GM18499 (cell line): ENCODE data around the gene EIF2B4.
A peak's percentile ranks its signal among the peaks of the same experiment; 100 is the strongest.
"Not testable (repeated sequence)": the region's sequence is repeated elsewhere in the genome, so short reads cannot be mapped to it uniquely, and the experiment has no call there.

ENCODE experiments used
- ATAC-seq: cut with Tn5 transposase; IDR thresholded peaks from one replicate; pipeline ENCODE4 v1.9.1; 2021; ENCODE audit warnings: moderate number of reproducible peaks; ENCODE audit not compliant: insufficient read depth, unreplicated experiment

Gene EIF2B4

DNA sequence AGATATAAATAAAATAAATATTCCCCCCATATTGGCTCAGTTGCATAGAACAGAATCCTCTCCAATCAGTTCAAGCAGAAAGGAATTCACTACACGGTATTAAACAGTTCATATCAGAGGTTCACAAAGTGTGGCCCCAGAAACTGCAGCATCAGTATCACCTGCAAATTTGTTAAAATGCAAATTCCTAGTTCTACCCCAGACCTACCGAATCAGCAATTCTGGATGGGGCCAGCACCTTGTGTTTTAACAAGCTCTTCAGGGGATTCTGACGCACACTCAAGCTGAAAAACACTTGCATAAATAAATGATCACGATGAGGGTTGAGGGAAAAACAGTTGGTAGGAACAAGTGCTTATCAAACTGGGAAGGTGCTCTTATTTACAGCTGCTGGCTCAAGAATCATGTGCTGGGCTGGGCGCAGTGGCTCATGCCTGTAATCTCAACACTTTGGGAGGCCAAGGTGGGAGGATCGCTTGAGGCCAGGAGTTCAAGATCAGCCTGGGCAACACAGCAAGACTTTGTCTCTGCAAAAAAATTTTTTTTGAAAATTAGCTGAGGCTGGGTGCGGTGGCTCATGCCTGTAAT, 19.9 kb downstream of the EIF2B4 start:
- no peak for ATAC-seq

DNA sequence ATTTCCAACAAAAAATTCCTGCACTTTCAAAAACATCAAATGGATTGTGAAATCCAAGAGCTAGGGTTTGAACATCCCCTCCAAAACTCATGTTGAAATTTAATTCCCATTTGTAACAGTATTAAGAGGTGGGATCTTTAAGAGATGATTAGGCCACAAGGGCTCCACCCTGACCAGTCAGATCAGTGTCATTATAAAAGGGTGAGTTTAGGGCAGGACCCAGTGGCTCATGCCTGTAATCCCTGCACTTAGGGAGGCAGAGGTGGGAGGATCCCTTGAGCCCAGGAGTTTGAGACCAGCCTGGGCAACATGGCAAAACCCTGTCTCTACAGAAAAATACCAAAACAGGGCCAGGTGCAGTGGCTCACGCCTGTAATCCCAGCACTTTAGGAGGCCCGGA, 22.5 kb downstream of the EIF2B4 start:
- ATAC-seq, result no peak

DNA sequence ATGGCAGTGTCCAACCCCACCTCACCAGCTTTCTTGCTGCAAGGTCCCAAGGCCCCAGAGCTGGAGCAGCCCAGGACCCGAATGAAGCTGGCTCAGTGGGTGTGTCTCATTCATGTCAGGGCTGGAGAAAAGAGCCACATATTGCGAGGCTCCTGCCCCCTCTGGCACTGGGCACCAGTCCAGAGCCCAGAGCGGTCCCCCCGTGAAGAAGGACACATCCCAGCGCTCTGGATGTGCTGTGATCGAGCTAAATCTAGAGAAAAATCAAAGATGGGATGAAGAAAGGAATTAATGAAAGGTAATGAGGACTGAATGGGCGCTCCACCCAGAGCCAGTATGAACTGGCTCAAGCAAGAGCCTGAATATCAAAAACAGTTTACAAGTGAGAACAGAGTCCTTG, 34.0 kb downstream of the EIF2B4 start:
- no peak for ATAC-seq

DNA sequence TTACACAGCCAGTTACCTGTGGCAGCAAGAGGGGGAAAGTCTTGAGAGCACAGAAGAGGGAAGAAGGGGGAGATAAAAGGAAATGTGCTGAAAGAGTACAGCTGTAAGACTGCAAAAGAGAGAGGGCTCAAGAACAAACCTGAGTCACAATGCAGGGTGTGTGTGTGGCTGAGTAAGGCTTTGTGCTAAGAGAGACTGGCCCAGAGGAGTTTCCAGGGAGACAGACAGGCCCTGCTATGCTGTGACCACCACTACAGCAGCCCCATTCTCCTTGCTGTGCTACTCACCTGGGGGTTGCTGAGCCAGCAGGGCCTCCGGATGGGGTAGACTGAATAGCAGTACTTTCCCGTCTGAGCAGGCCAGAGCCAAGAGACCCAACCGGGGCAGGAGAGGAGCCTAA, 34.8 kb downstream of the EIF2B4 start:
- ATAC-seq, result no peak

DNA sequence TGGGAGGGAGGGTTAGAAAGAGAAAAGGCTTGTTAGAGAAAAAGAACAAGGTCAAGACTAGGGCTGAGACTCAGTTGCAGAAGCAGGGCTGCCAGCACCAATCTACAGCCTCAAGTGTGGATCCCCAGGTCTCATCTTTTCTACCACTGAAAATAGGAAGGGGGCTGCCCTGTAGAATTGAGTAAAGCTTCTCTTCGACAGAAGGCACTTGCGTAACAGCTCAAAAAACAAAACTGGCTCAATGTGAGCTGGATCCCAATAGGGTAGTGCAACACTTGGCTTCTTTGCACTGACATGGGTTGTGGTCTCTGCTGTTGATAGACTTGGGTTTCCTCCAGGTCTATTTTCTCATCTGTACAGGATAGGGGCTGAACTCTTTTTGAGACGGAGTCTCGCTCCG, 45.4 kb downstream of the EIF2B4 start:
- ATAC-seq, result no peak

DNA sequence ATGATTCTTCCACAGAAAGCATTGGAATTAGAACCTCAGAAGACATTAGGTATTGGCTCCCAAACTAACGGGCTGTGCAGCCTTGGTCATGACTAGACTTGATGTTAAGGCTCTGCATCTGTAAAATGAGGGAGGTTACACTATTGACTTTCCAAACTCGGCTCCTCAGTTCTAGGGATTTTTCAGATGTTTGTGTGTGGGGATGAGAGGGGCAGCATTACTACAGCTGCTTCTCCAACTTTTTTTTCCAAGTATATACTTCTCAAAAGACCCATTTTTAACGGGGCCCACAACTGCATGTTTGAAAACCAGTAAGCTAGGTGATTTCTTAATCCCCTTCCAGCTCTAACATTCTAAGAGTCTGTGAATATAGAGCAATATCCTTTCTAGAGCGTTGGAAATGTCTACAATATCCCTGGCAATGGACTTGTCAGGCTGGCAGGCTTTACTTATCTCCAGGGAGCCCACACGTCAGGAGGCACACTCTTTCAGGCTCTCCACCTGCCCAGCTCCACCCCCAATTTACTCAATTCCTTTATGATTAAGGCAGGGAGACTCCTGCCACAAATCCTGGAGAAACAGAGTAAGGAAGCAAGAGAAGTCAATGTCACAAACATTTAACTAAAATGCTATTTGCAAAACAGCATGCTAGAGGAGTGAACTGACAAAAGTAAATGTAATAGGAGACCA, 46.4 kb downstream of the EIF2B4 start:
- no peak for ATAC-seq

DNA sequence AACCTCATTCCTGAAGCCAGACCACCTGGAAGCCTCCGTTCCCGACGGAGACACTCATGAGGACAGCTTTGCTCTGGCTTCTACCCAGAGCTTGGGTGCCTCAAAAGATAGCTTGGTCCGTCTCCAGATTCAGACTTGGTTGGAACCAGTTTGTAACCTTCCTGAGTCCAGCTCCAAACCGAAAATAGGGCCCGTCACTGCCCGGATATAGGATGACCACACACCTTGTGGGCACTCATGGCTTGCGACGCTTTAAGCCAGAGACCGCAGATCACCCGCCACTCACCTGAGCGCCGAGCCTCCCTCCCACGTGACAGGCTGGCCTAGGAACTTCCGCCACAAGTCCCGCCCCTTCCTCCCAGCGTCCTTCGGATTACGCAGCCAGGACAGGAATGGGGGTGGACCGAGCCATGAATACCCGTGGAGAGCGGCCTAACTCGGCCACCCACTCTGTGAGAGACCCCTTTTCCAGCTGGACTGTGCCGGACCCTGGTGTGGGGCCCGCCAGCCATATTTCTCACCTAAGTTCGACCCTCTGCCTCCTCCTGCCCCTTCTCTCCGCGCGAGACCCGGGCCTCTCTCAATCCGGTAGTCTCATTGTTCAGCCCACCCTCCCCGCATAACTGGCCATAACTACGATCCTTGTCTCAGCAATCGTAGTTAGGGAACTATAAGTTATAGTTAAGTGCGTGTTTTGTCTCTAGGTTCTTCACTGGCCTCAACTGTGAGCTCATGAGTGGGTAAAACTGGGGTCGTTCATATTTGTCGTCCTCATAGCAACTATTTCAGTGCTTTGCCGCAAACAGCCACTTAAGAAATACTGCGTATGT, 47.2 kb downstream of the EIF2B4 start, which contains the start of gene MPV17:
Gene MPV17, minus strand, starts transcription at position 332 of the 830 bp plus-strand sequence. CDS start 580 bp downstream, outside the sequence.
- ATAC-seq, result peak; percentile 59

DNA sequence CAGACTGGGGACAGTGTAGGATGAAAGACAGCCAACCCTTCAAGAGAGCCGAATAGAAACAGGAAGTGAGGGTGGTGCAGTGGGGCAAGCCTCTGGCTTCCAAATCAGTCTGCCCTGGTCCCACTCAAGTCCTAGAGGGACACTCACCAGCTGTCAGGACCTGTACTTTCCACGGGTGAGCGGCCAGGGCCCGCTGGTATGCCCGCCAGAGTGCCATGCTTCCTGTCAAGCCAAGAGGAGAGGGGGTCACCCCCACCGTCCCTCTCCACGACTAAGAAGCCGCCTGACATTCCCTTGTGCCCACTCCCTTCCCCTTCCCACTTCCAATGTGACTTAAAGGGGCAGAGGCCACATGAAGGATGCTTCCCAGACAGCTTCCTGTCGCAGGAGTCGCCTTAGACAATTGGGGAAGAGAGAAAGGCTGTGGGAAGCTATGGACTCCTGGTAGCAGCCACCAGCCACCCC, 47.8 kb downstream of the EIF2B4 start:
- no peak for ATAC-seq

DNA sequence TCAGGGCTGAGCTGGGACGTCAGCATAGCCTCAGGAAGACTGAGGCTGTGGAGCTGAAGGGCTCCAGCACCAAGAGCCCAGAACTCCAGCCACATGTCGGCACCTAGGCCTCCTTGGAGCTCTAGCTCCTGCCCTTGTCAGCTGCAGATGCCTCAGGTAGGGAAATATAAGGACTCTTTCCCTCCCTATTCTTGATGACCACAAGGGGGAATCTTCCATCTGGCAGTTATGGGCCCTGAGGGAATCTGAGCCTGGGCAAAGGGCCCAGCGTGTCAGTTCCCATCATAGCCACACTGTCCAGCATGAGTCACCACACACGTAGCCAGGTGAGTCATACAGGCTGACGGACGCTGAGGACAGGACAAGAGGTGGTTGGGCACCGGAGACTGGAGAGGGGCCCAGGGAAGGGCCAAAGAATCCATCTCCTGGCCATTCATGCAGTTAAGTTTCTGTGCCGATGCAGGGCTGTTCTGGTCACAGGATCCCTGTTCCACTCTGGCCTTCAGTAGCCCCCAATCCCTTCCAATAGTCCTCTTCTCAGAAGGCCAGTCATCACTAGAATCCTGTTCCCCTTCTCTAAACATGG, 49.1 kb downstream of the EIF2B4 start:
- ATAC-seq, result no peak

DNA sequence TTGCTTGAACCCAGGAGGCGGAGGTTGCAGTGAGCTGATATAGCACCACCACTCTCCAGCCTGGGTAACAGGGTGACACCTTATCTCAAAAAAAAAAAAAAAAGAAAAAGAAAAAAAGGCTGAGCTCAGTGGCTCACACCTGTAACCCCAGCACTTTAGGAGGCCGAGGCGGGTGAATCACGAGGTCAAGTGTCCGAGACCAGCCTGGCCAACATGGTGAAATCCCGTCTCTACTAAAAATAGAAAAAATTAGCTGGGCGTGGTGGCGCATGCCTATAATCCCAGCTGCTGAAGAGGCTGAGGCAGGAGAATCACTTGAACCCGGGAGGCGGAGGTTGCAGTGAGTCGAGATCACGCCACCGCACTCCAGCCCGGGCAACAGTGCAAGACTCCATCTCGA, 50.3 kb downstream of the EIF2B4 start:
- ATAC-seq, result not testable (repeated sequence)

DNA sequence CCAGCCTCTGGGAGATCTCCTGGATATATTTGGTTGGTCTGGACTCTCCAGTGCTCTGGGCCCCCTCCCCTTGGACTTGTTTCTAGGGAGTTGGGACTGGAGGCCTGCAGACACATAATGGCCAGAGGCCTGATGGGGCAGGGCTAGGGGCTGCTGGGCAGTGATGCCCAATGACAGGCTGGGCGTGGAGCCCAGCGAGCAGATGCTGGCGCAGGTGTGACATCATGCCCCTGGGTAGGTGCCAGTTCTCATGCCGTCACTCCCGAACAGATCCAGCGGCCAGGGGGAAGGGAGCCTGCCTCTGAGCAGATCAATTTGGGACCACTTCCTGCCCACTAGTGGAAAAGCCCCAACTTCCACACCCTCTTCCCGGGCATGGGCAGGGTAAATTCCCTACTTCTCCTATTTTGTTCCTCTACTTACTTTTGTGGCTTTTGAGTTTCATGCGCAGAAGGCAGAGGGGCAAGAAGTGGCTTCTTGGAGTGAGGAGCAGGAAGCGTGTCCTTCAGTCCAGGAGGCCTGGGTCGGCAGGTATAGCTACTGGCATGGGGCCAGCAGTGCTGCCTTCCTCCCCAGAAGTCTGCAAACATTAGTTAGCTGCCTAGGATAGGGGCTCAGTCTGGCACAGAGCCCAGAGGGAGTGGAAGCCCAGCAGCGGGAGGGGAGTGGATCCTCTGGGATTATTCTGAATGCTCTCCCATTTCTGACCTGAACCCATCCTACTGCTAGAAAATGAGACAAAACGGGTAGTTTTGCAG, 53.3 kb downstream of the EIF2B4 start:
- ATAC-seq, result no peak

DNA sequence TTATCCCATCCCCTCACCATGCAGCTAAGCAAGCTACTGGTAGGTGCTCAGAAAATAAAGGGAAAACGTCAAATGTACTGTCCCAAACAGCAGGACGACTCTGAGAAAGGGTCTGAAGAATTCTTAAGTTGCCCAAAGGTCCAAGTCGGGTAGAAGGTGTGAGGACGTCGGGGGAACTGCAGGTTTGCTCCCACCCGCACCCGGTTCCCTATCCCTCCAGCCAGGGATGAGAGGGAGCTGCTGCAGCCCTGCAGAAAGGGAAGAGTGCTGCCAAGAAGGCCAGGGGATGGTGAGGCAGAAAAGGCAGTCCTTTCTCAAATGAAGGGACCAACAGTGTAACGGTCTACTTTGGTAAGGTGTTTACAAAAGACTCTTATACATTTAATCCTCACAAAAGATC, 55.0 kb downstream of the EIF2B4 start:
- no peak for ATAC-seq

DNA sequence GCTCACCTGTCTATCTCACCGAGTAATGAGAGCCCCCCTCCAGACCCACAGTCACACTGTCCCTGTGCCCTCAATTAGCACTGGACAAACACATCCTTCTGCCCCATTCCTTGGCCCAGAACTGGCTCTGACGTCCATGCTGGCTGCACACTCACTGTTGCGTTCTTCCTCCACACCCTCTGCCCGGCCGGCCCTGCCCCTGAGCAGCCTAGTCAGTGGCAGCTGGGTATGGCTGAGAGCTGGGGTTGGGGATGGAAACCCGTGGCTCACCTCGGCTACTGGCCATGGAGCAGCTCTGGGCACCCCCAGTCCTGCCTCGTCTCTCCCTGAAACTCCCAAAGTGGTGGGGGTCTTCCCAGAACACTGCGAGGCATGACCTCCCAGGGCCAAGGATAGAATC, 55.4 kb downstream of the EIF2B4 start:
- ATAC-seq, result no peak
